ENCODE results near the gene RAE1.

The RAE1 gene

GRCh38 chr20:57388953-57389694, 38.1 kb downstream of the RAE1 start:
- DNase-seq (ENCODE audit: low spot score): peak; percentile 79

- no peak for DNase-seq (ENCODE audit: low spot score)
Measured at GRCh38 chr20:57389695-57390603, 38.9 kb downstream of the RAE1 start.

GRCh38 chr20:57390604-57391438, 39.8 kb downstream of the RAE1 start, which contains the start of gene RBM38:
Gene RBM38, plus strand, starts transcription at chr20:57391396. Its CDS starts 186 bp downstream, at chr20:57391582.
- peak; percentile 92 for DNase-seq (ENCODE audit: low spot score)

- no peak for DNase-seq (ENCODE audit: low spot score)
Measured at GRCh38 chr20:57391439-57392301, 40.6 kb downstream of the RAE1 start.

- DNase-seq (ENCODE audit: low spot score): no peak
Measured at GRCh38 chr20:57392512-57393271, 41.6 kb downstream of the RAE1 start.

GRCh38 chr20:57393321-57394120, 42.5 kb downstream of the RAE1 start:
- no peak for DNase-seq (ENCODE audit: low spot score)

GRCh38 chr20:57394121-57395082, 43.3 kb downstream of the RAE1 start:
- no peak for DNase-seq (ENCODE audit: low spot score)

- peak; percentile 77 for DNase-seq (ENCODE audit: low spot score)
Measured at GRCh38 chr20:57395111-57395966, 44.3 kb downstream of the RAE1 start.

GRCh38 chr20:57396212-57396983, 45.3 kb downstream of the RAE1 start:
- DNase-seq (ENCODE audit: low spot score): no peak

GRCh38 chr20:57396984-57397692, 46.1 kb downstream of the RAE1 start:
- no peak for DNase-seq (ENCODE audit: low spot score)

- no peak for DNase-seq (ENCODE audit: low spot score)
Measured at GRCh38 chr20:57397693-57398108, 46.6 kb downstream of the RAE1 start.

GRCh38 chr20:57398231-57398821, 47.3 kb downstream of the RAE1 start:
- DNase-seq (ENCODE audit: low spot score): no peak

GRCh38 chr20:57398901-57399535, 48.0 kb downstream of the RAE1 start:
- no peak for DNase-seq (ENCODE audit: low spot score)

GRCh38 chr20:57399587-57400155, 48.6 kb downstream of the RAE1 start:
- DNase-seq (ENCODE audit: low spot score): peak; percentile 50

Measured in AG08395 (cell line).